Astrocyte (in vitro differentiated cells and primary cell): Measurements from ENCODE around the gene THUMPD1. TPM values are rescaled to one million over a fixed set of nuclear protein-coding genes. Genes with fewer than 3 reads are reported as not detected.

Source experiments
- DNase-seq: peaks from one replicate; pipeline ENCODE4 v3.0.0-alpha.2; 2010; ENCODE audit warnings: low read depth
- FAIRE-seq: peaks from 2 replicates; lab custom pipeline; 2011; peaks lifted over from hg19 to GRCh38; lab: Jason Lieb, UNC
- H2AFZ ChIP-seq: 2 replicates; pipeline ENCODE4 v1.6.0; 2012; ENCODE audit warnings: low read depth, low read length, inconsistent platforms
- H3K27ac ChIP-seq: 2 replicates; pipeline ENCODE4 v1.5.1; 2011; ENCODE audit warnings: low read depth, low read length, inconsistent platforms
- H3K27me3 ChIP-seq: 2 replicates; pipeline ENCODE4 v1.6.0; 2011; ENCODE audit warnings: low read length, inconsistent platforms; ENCODE audit not compliant: insufficient read depth
- H3K36me3 ChIP-seq: 2 replicates; pipeline ENCODE4 v1.5.1; 2011; ENCODE audit warnings: low read length, inconsistent platforms; ENCODE audit not compliant: insufficient read depth
- H3K4me1 ChIP-seq: 2 replicates; pipeline ENCODE4 v1.5.1; 2011; ENCODE audit warnings: low read length, inconsistent platforms; ENCODE audit not compliant: insufficient read depth
- H3K4me2 ChIP-seq: 2 replicates; pipeline ENCODE4 v1.6.0; 2012; ENCODE audit warnings: low read length, inconsistent platforms
- H3K4me3 ChIP-seq: 2 replicates; pipeline ENCODE4 v1.5.1; 2011; ENCODE audit warnings: low read depth, mild to moderate bottlenecking, low read length, inconsistent platforms; ENCODE audit not compliant: insufficient read depth
- H3K79me2 ChIP-seq: 2 replicates; pipeline ENCODE4 v1.6.0; 2012; ENCODE audit warnings: mild to moderate bottlenecking, low read length, inconsistent platforms; ENCODE audit not compliant: insufficient read depth
- H3K9ac ChIP-seq: 2 replicates; pipeline ENCODE4 v1.6.0; 2012; ENCODE audit warnings: mild to moderate bottlenecking, low read length, inconsistent platforms
- H3K9me3 ChIP-seq: 2 replicates; pipeline ENCODE4 v1.5.1; 2012; ENCODE audit warnings: low read depth, mild to moderate bottlenecking, low read length, inconsistent platforms; ENCODE audit not compliant: insufficient read depth
- H4K20me1 ChIP-seq: 2 replicates; pipeline ENCODE4 v1.6.0; 2012; ENCODE audit warnings: low read length, inconsistent platforms; ENCODE audit not compliant: insufficient read depth
- H3K27ac Mint-ChIP-seq: one replicate; pipeline ENCODE4 v1.8.0; 2021; ENCODE audit warnings: mild to moderate bottlenecking, mixed read lengths; ENCODE audit not compliant: unreplicated experiment
- H3K27me3 Mint-ChIP-seq: one replicate; pipeline ENCODE4 v1.8.0; 2021; ENCODE audit warnings: low read depth, mixed read lengths; ENCODE audit not compliant: unreplicated experiment
- H3K36me3 Mint-ChIP-seq: one replicate; pipeline ENCODE4 v1.8.0; 2021; ENCODE audit warnings: low read depth, mixed read lengths; ENCODE audit not compliant: unreplicated experiment
- H3K4me1 Mint-ChIP-seq: one replicate; pipeline ENCODE4 v1.8.0; 2021; ENCODE audit warnings: low read depth, mixed read lengths; ENCODE audit not compliant: unreplicated experiment
- H3K4me3 Mint-ChIP-seq: one replicate; pipeline ENCODE4 v1.8.0; 2021; ENCODE audit warnings: mild to moderate bottlenecking, moderate library complexity, mixed read lengths; ENCODE audit not compliant: unreplicated experiment
- H3K9me3 Mint-ChIP-seq: one replicate; pipeline ENCODE4 v1.8.0; 2021; ENCODE audit warnings: mild to moderate bottlenecking, mixed read lengths; ENCODE audit not compliant: unreplicated experiment
- EZH2 ChIP-seq: IDR thresholded peaks from 2 replicates; pipeline ENCODE4 v1.6.1; 2012; ENCODE audit warnings: mild to moderate bottlenecking, low read length, inconsistent platforms; ENCODE audit not compliant: insufficient read depth
- total RNA-seq: library from RNA; stranded (reverse); gene quantifications from 2 replicates; pipeline ENCODE4 v1.2.1, GENCODE V29; 2021

Gene THUMPD1
- total RNA-seq, 1 donor from 2014 or later = 28.6 TPM

GRCh38 chr16:20683812-20684211, 57.8 kb downstream of the THUMPD1 start:
- H2AFZ ChIP-seq = no peak overlapping the region
- DNase-seq = no peak
- H3K27me3 ChIP-seq = no peaks in the 10 kb centered on the region
- no peaks in the 10 kb centered on the region for H3K9me3 ChIP-seq
- Mint-ChIP-seq H3K4me3 (no peak overlapping the region), H3K27me3 (peaks cover 4% of the 10 kb centered on the region), H3K27ac (no peak overlapping the region), H3K4me1 (peaks cover 2% of the 10 kb centered on the region), H3K9me3 (no peaks in the 10 kb centered on the region), H3K36me3 (no peaks in the 10 kb centered on the region)
- H3K36me3 ChIP-seq = no peaks in the 10 kb centered on the region
- H3K4me3 ChIP-seq = no peak overlapping the region
- H4K20me1 ChIP-seq = no peaks in the 10 kb centered on the region
- no peak overlapping the region for H3K4me2 ChIP-seq
- FAIRE-seq = no peak
- no peak overlapping the region for H3K9ac ChIP-seq
- TF ChIP-seq EZH2 = no peak
- no peak overlapping the region for H3K27ac ChIP-seq
- H3K79me2 ChIP-seq = no peaks in the 10 kb centered on the region
- no peaks in the 10 kb centered on the region for H3K4me1 ChIP-seq

Other genes starting within 250 kb of the THUMPD1 start
- gene ACSM2B, start 165.5 kb downstream of the THUMPD1 start, total RNA-seq = not detected in 2 replicates
- 0.43 and 0.46 TPM in 2 replicates for gene ACSM1, start 44.1 kb downstream of the THUMPD1 start, total RNA-seq
- gene ACSM3, start 22.2 kb upstream of the THUMPD1 start, total RNA-seq = 5.3 and 7.4 TPM in 2 replicates
- 11.4 and 12.9 TPM in 2 replicates for gene ERI2, start 64.7 kb upstream of the THUMPD1 start, total RNA-seq
- 0.99 and 1.8 TPM in 2 replicates for gene REXO5, start 64.7 kb upstream of the THUMPD1 start, total RNA-seq
- 33.0 and 34.0 TPM in 2 replicates for gene DCUN1D3, start 158.5 kb upstream of the THUMPD1 start, total RNA-seq
- 23.0 and 24.1 TPM in 2 replicates for gene LYRM1, start 159.0 kb upstream of the THUMPD1 start, total RNA-seq